ENCODE results near the gene AIRE. TPM values are rescaled to one million over a fixed set of nuclear protein-coding genes. Genes with fewer than 3 reads are reported as not detected.

Gene AIRE
- total RNA-seq, 1 donor from 2014 or later, result not detected

- Mint-ChIP-seq H3K27ac (ENCODE audit: unreplicated experiment) (no peak overlapping the region), H3K36me3 (ENCODE audit: unreplicated experiment) (no peaks in the 10 kb centered on the region), H3K9me3 (ENCODE audit: unreplicated experiment) (no peaks in the 10 kb centered on the region)
Observed at GRCh38 chr21:44325386-44326271, 40.0 kb downstream of the AIRE start.

DNA sequence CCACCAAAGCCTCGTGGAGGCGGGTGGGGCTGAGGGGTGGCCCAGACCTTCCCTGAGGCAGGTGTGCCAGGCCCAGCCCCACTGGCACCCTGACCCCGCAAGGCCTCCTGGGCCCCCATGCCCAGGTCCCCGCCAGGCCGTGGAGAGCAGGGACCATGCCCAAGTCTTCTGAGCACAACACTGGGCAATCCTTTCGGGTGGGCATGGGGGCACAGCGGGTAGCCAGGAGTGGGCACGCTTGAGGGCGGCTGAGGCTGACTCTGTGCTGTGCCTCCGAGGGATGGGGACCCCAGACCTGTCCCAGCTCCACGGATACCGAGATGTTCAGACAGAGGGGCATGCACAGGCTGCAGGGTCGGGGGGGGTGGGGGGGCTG, 40.6 kb downstream of the AIRE start:
- H3K9me3 Mint-ChIP-seq (ENCODE audit: unreplicated experiment), result no peaks in the 10 kb centered on the region
- H3K4me3 Mint-ChIP-seq (ENCODE audit: unreplicated experiment), result no peak overlapping the region
- TF ChIP-seq, protein P1, sequence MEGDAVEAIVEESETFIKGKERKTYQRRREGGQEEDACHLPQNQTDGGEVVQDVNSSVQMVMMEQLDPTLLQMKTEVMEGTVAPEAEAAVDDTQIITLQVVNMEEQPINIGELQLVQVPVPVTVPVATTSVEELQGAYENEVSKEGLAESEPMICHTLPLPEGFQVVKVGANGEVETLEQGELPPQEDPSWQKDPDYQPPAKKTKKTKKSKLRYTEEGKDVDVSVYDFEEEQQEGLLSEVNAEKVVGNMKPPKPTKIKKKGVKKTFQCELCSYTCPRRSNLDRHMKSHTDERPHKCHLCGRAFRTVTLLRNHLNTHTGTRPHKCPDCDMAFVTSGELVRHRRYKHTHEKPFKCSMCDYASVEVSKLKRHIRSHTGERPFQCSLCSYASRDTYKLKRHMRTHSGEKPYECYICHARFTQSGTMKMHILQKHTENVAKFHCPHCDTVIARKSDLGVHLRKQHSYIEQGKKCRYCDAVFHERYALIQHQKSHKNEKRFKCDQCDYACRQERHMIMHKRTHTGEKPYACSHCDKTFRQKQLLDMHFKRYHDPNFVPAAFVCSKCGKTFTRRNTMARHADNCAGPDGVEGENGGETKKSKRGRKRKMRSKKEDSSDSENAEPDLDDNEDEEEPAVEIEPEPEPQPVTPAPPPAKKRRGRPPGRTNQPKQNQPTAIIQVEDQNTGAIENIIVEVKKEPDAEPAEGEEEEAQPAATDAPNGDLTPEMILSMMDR (IDR thresholded peaks at IDR 0.05; ENCODE audit: partially characterized antibody, unreplicated experiment), result no peak
- no peaks in the 10 kb centered on the region for H3K36me3 Mint-ChIP-seq (ENCODE audit: unreplicated experiment)
- no peaks in the 10 kb centered on the region for H3K4me1 Mint-ChIP-seq (ENCODE audit: low read depth, unreplicated experiment)
- H3K27me3 Mint-ChIP-seq (ENCODE audit: unreplicated experiment), result peaks cover 6% of the 10 kb centered on the region
- no peak overlapping the region for H3K27ac Mint-ChIP-seq (ENCODE audit: unreplicated experiment)
- no peak for DNase-seq

More at GRCh38 chr21:44325386-44326271, 40.0 kb downstream of the AIRE start:
- TF ChIP-seq, protein P1 (IDR thresholded peaks at IDR 0.05; ENCODE audit: partially characterized antibody, unreplicated experiment), result no peak
- peaks cover 5% of the 10 kb centered on the region for H3K27me3 Mint-ChIP-seq (ENCODE audit: unreplicated experiment)
- H3K4me1 Mint-ChIP-seq (ENCODE audit: low read depth, unreplicated experiment), result no peaks in the 10 kb centered on the region
- no peak for DNase-seq
- no peak overlapping the region for H3K4me3 Mint-ChIP-seq (ENCODE audit: unreplicated experiment)

- TF ChIP-seq, protein P1 (IDR thresholded peaks at IDR 0.05; ENCODE audit: partially characterized antibody, unreplicated experiment), result no peak
Observed at GRCh38 chr21:44326716-44327602, 41.3 kb downstream of the AIRE start.

GRCh38 chr21:44327603-44327974, 41.9 kb downstream of the AIRE start:
- Mint-ChIP-seq H3K4me3 (ENCODE audit: unreplicated experiment) (no peak overlapping the region), H3K9me3 (ENCODE audit: unreplicated experiment) (peaks cover 6% of the 10 kb centered on the region), H3K27ac (ENCODE audit: unreplicated experiment) (no peak overlapping the region), H3K27me3 (ENCODE audit: unreplicated experiment) (peaks cover 12% of the 10 kb centered on the region), H3K4me1 (ENCODE audit: low read depth, unreplicated experiment) (peaks cover 7% of the 10 kb centered on the region), H3K36me3 (ENCODE audit: unreplicated experiment) (no peaks in the 10 kb centered on the region)
- DNase-seq, result no peak
- TF ChIP-seq, protein P1 (IDR thresholded peaks at IDR 0.05; ENCODE audit: partially characterized antibody, unreplicated experiment), result no peak

More at GRCh38 chr21:44326716-44327602, 41.3 kb downstream of the AIRE start:
- Mint-ChIP-seq H3K27me3 (ENCODE audit: unreplicated experiment) (peaks cover 10% of the 10 kb centered on the region), H3K36me3 (ENCODE audit: unreplicated experiment) (no peaks in the 10 kb centered on the region), H3K9me3 (ENCODE audit: unreplicated experiment) (peaks cover 3% of the 10 kb centered on the region), H3K4me3 (ENCODE audit: unreplicated experiment) (no peak overlapping the region), H3K27ac (ENCODE audit: unreplicated experiment) (no peak overlapping the region), H3K4me1 (ENCODE audit: low read depth, unreplicated experiment) (peaks cover 5% of the 10 kb centered on the region)
- DNase-seq, result no peak

Data from glutamatergic neuron (in vitro differentiated cells).